Small intestine (tissue), 7 donors: ENCODE measurements around the gene UVSSA. TPM values are rescaled to one million over a fixed set of nuclear protein-coding genes. Genes with fewer than 3 reads are reported as not detected.
A peak's percentile ranks its signal among the peaks of the same experiment; 100 is the strongest.

Source experiments
- DNase-seq, 2 donors: peaks; one replicate each; pipeline versions ENCODE4 v3.0.0 to v3.0.0-alpha.2; 2013
- FAIRE-seq: peaks from 2 replicates; lab custom pipeline; 2012; peaks lifted over from hg19 to GRCh38; lab: Jason Lieb, UNC
- H3K27ac ChIP-seq, 3 donors: one replicate each; pipeline ENCODE4 v1.5.1; 2013; ENCODE audit warnings: low read length in 2 of 3, mild to moderate bottlenecking in 2 of 3, control low read depth in 1 of 3, inconsistent platforms in 1 of 3, low read depth in 1 of 3, moderate library complexity in 1 of 3
- H3K27me3 ChIP-seq, 3 donors: one replicate each; pipeline ENCODE4 v1.6.1; 2013; ENCODE audit warnings: low read length in 3 of 3, inconsistent platforms in 1 of 3; ENCODE audit not compliant: control insufficient read depth in 3 of 3, insufficient read depth in 3 of 3
- H3K36me3 ChIP-seq, 3 donors: one replicate each; pipeline ENCODE4 v1.6.1; 2013; ENCODE audit warnings: low read length in 3 of 3, inconsistent platforms in 1 of 3, low read depth in 1 of 3, mild to moderate bottlenecking in 1 of 3, moderate library complexity in 1 of 3; ENCODE audit not compliant: control insufficient read depth in 3 of 3, insufficient read depth in 2 of 3
- H3K4me1 ChIP-seq, 3 donors: one replicate each; pipeline ENCODE4 v1.6.1; 2013; ENCODE audit warnings: low read length in 2 of 3, inconsistent platforms in 1 of 3, low read depth in 1 of 3, mild to moderate bottlenecking in 1 of 3, moderate library complexity in 1 of 3; ENCODE audit not compliant: control insufficient read depth in 3 of 3, insufficient read depth in 2 of 3
- H3K4me3 ChIP-seq, 3 donors: one replicate each; pipeline ENCODE4 v1.5.1; 2013; ENCODE audit warnings: low read length in 3 of 3, control low read depth in 1 of 3, inconsistent platforms in 1 of 3, low read depth in 1 of 3, mild to moderate bottlenecking in 1 of 3, moderate library complexity in 1 of 3
- H3K9me3 ChIP-seq, 2 donors: one replicate each; pipeline ENCODE4 v1.6.1; 2013; ENCODE audit warnings: low read depth in 1 of 2, low read length in 1 of 2; ENCODE audit not compliant: control insufficient read depth in 2 of 2, insufficient read depth in 1 of 2
- WGBS, 3 donors: extraction: QIAGEN DNeasy Blood & Tissue Kit; methylation state at CpG; one replicate each; pipeline ENCODE4 v1.1.7; 2013; 5-methylcytosine and 5-hydroxymethylcytosine counted together
- polyA plus RNA-seq, 4 donors: library from polyadenylated mRNA; stranded (reverse) in 3 of 4; unstranded in 1 of 4; fragments of 200-250 nt in 3 of 4; fragments of 120-200 nt in 1 of 4; gene quantifications; one replicate each; pipeline versions ENCODE4 v1.2.1 to v1.2.3, GENCODE V29; 2013
- donor health status: healthy with polysubstance abuse.
- donor health status: control.
- donor health status: control.
- donor health status: Bipolar disorder and iron deficiency.
- donor health status: healthy.

UVSSA gene
- polyA plus RNA-seq, 4 donors, result 8.5 to 20.3 (median 9.8) TPM

DNA sequence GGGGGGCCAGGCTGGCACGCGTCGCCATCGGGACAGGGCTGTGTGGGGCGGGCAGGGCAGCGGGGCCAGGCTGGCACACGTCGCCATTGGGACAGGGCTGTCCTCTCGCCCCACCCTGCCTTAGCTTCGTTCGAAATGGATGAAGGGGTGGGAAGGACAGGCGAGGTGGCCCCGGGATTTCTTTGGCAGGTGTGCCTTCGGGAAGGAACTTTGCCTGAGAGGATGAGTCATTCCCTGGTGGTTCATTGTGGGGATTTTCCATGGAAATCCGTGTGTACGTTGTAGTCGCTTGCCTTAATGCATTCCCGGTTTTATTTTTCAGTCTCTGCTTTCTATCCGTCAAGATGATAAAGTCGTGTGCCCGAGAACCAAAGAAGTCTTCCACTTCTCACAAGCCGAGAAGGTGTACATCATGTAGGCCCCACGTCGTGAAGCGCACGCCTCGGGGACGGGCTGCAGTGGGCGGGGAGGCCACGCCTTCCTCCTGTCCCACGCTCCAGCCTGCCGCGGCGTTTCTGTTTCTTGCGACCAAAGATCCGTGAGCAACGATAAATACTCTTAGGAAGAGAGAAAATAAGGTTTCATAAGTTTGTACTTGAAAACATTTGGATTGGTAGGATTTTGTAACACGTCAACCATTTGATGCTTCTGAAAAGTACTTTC lies 8.1 kb upstream of the UVSSA start:
- H3K4me1 ChIP-seq, result no peaks in the 10 kb centered on the region
- no peaks in the 10 kb centered on the region for H3K27me3 ChIP-seq
- H3K36me3 ChIP-seq, result peaks cover 20 to 65% (median 31%) of the 10 kb centered on the region in 3 donors
- no peak overlapping the region for H3K27ac ChIP-seq
- H3K4me3 ChIP-seq, result no peak overlapping the region
- FAIRE-seq (no peak), DNase-seq (no peak)
- 95 to 96% (median 96%) methylated on average over 36 to 38 of the region's 38 CpGs for WGBS, 3 donors
- H3K9me3 ChIP-seq, result peaks cover 0 to 3% of the 10 kb centered on the region in 2 donors

DNA sequence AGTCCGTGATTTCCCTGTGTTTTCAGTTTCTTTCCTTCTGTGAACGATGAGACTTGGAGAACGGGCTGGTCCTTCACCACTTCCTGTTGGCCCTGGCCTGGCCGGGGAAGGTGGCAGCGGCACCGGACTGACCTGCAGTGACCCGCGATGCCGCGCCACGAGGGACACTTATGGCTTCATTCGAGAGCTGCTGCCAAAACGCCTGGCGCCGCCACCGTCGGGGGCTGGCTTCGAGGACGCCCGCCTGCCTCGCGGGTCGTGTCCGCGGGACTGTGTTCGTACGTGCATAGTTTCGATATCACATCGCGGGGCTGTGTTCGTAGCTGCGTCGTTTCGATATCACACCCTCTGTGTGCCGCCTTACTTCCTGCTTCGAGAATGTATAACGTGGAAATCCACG lies 7.5 kb upstream of the UVSSA start:
- H3K9me3 ChIP-seq, result peaks cover 0 to 3% of the 10 kb centered on the region in 2 donors
- DNase-seq, result no peak
- no peak overlapping the region for H3K4me3 ChIP-seq
- FAIRE-seq, result no peak
- H3K27me3 ChIP-seq, result no peaks in the 10 kb centered on the region
- H3K4me1 ChIP-seq, result no peaks in the 10 kb centered on the region
- 97 to 98% (median 97%) methylated on average over 38 of the region's 38 CpGs for WGBS, 3 donors
- peaks cover 18 to 61% (median 28%) of the 10 kb centered on the region in 3 donors for H3K36me3 ChIP-seq
- H3K27ac ChIP-seq, result no peak overlapping the region

DNA sequence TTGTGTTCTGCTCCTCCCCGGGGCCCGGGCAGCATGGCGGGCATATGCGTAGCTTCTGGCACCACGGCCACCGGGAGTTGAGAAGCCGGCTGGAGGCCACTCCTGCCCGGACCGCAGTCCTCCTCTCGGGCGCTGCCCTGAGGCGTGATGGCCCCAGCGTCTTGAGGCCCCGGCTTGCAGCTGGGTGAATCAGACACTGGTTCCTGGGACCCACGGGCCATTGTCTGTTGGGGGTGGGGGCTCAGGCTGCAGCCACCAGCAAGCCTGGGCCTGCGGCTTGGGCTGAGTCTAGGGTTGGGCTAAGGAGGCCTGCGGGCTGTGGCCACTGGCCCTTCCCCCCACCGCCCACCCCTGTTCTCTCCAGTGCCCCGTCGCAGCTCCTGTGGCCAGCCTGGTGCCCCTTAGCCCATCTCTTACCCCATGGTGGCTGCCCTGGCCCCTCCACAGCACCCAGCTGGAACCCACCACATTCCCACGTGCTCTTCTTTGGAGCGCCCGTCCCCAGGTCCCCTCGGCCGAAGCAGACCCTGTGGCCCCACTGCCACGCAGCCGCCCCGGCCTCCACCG lies 6.7 kb upstream of the UVSSA start:
- Histone ChIP-seq H3K4me3 (no peak overlapping the region), H3K9me3 (peaks cover 0 to 3% of the 10 kb centered on the region in 2 donors), H3K4me1 (no peaks in the 10 kb centered on the region), H3K36me3 (peaks cover 16 to 53% (median 25%) of the 10 kb centered on the region in 3 donors), H3K27ac (no peak overlapping the region), H3K27me3 (no peaks in the 10 kb centered on the region)
- 89 to 95% (median 91%) methylated on average over 25 to 29 of the region's 29 CpGs for WGBS, 3 donors
- FAIRE-seq (no peak), DNase-seq (no peak)

DNA sequence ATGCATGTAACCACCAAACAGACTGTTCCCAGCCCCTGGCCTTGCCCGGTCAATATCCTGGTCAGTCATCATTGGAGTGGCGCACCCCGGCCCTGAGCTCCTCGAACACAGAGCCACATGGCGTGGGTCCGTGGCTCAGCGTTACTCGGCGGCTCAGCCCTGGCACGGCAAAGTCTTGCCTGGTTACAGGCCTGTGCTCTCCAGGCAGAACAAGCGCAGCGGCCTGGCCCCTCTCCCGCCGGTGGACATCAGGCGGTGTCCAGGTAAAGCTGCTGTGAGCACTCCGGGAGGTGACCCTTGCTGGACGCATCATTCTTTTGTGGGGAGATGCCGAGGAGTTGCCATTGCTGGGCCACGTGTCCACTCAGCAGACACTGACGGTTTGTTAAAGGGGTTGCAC lies 6.1 kb upstream of the UVSSA start:
- FAIRE-seq, result no peak
- no peak for DNase-seq
- 95 to 97% (median 96%) methylated on average over 20 of the region's 20 CpGs for WGBS, 3 donors
- H3K9me3 ChIP-seq, result peaks cover 0 to 3% of the 10 kb centered on the region in 2 donors
- peaks cover 0 to 3% (median 0%) of the 10 kb centered on the region in 3 donors for H3K4me1 ChIP-seq
- H3K36me3 ChIP-seq, result peaks cover 16 to 53% (median 25%) of the 10 kb centered on the region in 3 donors
- no peak overlapping the region for H3K27ac ChIP-seq
- H3K4me3 ChIP-seq, result no peak overlapping the region
- H3K27me3 ChIP-seq, result no peaks in the 10 kb centered on the region

DNA sequence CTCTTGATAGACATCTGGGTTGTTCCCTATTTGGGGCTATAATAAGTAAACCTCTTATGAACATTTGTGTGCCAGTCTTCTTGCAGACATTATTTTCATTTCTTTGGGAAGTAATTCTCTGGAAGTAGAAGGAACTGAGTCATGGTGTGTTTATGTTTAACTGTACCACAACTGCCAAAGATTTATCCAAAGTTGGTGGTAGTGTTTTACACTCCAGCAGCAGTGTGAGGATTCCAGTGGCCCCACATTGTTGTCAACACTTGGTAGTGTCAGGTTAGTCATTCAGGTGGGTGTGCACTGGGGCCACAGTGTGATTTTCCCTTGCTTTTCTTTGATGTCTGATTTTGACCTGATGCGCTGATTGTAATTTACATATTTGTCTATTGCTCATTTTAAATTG lies 5.0 kb upstream of the UVSSA start:
- FAIRE-seq, result no peak
- H3K4me3 ChIP-seq, result no peak overlapping the region
- H3K9me3 ChIP-seq, result peaks cover 0 to 3% of the 10 kb centered on the region in 2 donors
- 96 to 98% (median 97%) methylated on average over 1 of the region's 1 CpG for WGBS, 3 donors
- H3K27ac ChIP-seq, result no peak overlapping the region
- H3K4me1 ChIP-seq, result peaks cover 0 to 3% (median 0%) of the 10 kb centered on the region in 3 donors
- H3K36me3 ChIP-seq, result peaks cover 11 to 44% (median 20%) of the 10 kb centered on the region in 3 donors
- H3K27me3 ChIP-seq, result no peaks in the 10 kb centered on the region
- DNase-seq, result no peak

DNA sequence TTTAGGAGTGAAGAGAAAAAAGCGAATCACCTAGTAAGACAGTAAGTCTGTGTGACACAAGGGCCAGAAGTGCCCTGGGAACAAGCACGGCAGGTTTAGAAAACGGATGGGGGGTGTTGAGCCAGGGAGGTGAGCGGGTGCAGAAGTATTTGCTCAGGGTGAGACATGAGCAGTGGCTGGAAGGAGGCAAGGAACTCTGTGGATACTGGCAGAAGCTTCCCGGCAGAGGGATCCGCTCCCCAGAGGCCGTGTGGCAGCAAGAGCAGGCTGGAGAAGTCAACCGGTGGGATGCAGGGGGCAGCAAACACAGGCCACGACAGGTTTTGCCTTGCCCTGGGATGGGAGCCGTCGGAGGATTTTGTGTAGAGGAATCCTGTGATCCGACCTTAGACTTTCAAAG lies 2.3 kb upstream of the UVSSA start:
- H3K27ac ChIP-seq, result no peak overlapping the region
- DNase-seq (no peak), FAIRE-seq (no peak)
- H3K36me3 ChIP-seq, result peaks cover 6 to 24% (median 6%) of the 10 kb centered on the region in 3 donors
- H3K9me3 ChIP-seq, result peaks cover 0 to 2% of the 10 kb centered on the region in 2 donors
- H3K4me1 ChIP-seq, result peaks cover 0 to 12% (median 3%) of the 10 kb centered on the region in 3 donors
- no peak overlapping the region for H3K4me3 ChIP-seq
- WGBS, 3 donors, result 63 to 79% (median 68%) methylated on average over 12 of the region's 12 CpGs
- H3K27me3 ChIP-seq, result no peaks in the 10 kb centered on the region

DNA sequence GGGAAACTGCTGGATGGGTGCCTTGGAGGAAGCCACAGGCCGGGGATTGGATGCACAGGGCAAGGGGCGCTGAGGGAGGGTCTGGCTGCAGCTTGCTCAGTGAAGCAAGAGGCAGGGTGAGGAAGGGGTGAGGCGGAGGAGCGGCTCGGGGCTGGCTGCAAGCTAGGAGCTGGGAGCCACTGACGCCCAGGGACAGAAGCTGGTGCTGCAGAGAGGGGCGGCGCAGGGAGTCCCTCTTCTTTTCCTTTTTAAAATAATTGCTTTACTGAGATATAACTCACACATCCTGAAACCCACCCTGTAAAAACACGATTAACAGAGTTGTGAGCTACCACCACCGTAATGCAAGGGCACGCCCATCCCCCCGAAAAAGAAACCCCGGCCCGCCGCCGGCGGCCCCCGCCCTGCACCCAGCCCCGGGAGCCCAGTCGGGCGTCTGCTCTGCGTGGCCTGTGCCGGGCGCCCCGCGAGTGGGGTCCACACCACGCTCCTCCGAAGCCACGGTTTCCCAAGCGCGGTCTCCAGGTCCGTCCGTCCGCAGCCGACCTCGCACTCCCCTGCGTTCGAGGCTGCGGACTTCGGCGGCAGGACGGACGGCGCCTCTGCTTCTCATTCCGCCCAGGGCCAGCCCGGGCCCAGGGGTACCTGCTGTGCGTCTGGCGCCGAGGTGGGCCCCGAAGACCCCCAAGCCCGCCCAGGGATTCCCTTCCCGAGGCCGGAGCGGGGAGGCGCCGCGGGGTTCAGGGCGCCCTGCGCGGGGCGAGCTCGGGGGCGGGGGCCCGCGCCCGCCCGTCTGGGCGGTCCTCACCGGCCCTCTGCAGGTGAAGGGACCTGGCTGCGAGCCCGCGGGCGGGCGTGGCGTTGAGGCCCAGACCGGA lies 866 bp upstream of the UVSSA start:
- peaks cover 0 to 12% (median 3%) of the 10 kb centered on the region in 3 donors for H3K4me1 ChIP-seq
- H3K9me3 ChIP-seq, result peaks cover 0 to 2% of the 10 kb centered on the region in 2 donors
- DNase-seq, result peak; percentile 59 to 76
- peak overlapping the region; percentile 69 to 82 (median 74) for H3K4me3 ChIP-seq
- no peaks in the 10 kb centered on the region for H3K27me3 ChIP-seq
- no peak for FAIRE-seq
- peaks cover 0 to 18% (median 0%) of the 10 kb centered on the region in 3 donors for H3K36me3 ChIP-seq
- H3K27ac ChIP-seq, result peak overlapping the region; percentile 82 to 91 (median 86)
- WGBS, 3 donors, result 0 to 1% (median 0%) methylated on average over 51 to 76 of the region's 76 CpGs

DNA sequence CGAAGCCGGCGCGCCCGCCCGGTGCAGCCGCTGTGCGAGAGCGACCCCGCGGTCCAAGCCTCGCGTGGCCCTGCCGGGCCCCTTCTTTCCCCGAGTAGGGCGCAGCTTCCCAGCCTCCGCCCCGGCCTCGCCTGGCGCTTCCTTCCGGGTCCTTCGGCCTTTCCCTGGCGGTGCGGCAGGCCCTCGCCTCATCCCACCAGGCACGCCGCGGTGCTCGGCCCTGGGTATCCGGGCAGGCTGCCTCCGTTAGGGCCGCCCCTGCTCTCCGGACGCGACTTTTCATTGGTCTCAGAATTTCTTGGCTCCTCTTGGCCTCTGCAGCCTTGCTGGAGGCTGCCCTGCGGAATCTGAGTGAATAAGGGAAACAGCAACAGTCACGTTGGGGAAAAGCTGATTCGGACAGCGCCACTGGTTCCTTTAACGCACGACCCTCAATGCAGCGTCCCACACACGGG lies 429 bp downstream of the UVSSA start:
- 0% methylated on average over 29 to 43 of the region's 43 CpGs for WGBS, 3 donors
- FAIRE-seq, result no peak
- Histone ChIP-seq H3K9me3 (peaks cover 0 to 2% of the 10 kb centered on the region in 2 donors), H3K27ac (peak overlapping the region; percentile 97 to 99 (median 98)), H3K36me3 (peaks cover 0 to 24% (median 0%) of the 10 kb centered on the region in 3 donors), H3K4me1 (peaks cover 0 to 12% (median 3%) of the 10 kb centered on the region in 3 donors), H3K27me3 (no peaks in the 10 kb centered on the region), H3K4me3 (peak overlapping the region; percentile 52 to 82 (median 78))
- peak; percentile 60 to 84 for DNase-seq
